HCT116 (cell line): ENCODE results near the gene DGKG. TPM values are rescaled to one million over a fixed set of nuclear protein-coding genes. Genes with fewer than 3 reads are reported as not detected.

Experiments used
- ATAC-seq: fragments of 200-7000 bp; cut with Tn5 transposase; 2 replicates; pipeline ENCODE4 v1.9.1; 2020; ENCODE audit warnings: mild to moderate bottlenecking, moderate library complexity
- BruUV-seq: library from RNA; stranded (reverse); fragments of 400-500 nt; replicated peaks from 2 replicates; lab custom pipeline; 2021; lab: Mats Ljungman, UMichigan
- CTCF ChIA-PET: fragments of 300-600 bp; sonication (Branson Sonifier 250); formaldehyde crosslinking; loops from one replicate; lab custom pipeline; 2021; ENCODE audit warnings: antibody characterized with exemption; lab: Charles Lee
- POLR2A ChIA-PET: fragments of 300-600, 350-600 bp; sonication (Branson Sonifier 250); formaldehyde crosslinking; loops from one replicate; lab custom pipeline; 2021; ENCODE audit warnings: antibody characterized with exemption; lab: Charles Lee
- RAD21 ChIA-PET, 2 experiments: fragments of 300-600 bp; sonication (Branson Sonifier 250); formaldehyde crosslinking; loops; one replicate each; lab custom pipeline; 2023; ENCODE audit warnings: low total read pairs in 2 of 2; ENCODE audit not compliant: uncharacterized antibody in 2 of 2, unreplicated experiment in 2 of 2, low non-redundant PET in 1 of 2; lab: Charles Lee
- DNase-seq: peaks from one replicate; pipeline ENCODE4 v3.0.0-alpha.2; 2010; ENCODE audit warnings: low read depth, low spot score
- H2AFZ ChIP-seq: fragments of 200-600 bp; shearing (Covaris generic), sonication (generic); 2 replicates; pipeline ENCODE4 v1.6.1; 2017; ENCODE audit warnings: low read depth, mixed run types, mixed read lengths, antibody characterized with exemption, low read length; ENCODE audit not compliant: poor library complexity, severe bottlenecking
- H3K27ac ChIP-seq: 2 replicates; pipeline ENCODE4 v1.5.1; 2012; ENCODE audit warnings: low read depth, low read length
- H3K27me3 ChIP-seq: fragments of 200-600 bp; sonication (generic); 2 replicates; pipeline ENCODE4 v1.6.1; 2016; ENCODE audit warnings: mixed run types, low read length, mixed read lengths; ENCODE audit not compliant: insufficient read depth
- H3K36me3 ChIP-seq, 2 experiments: fragments of 200-500 bp in 1 of 2; fragments of 200-600 bp in 1 of 2; sonication (Bioruptor generic) in 1 of 2; sonication (generic) in 1 of 2; 2 replicates each; pipeline versions ENCODE4 v1.5.1 to v1.6.1; 2014 to 2016; ENCODE audit warnings: low read length in 2 of 2, inconsistent platforms in 1 of 2, mixed read lengths in 1 of 2, mixed run types in 1 of 2; ENCODE audit not compliant: insufficient read depth in 2 of 2, control insufficient read depth in 1 of 2
- H3K4me1 ChIP-seq, 2 experiments: fragments of 200-600 bp in 1 of 2; sonication (generic) in 1 of 2; 2 replicates each; pipeline versions ENCODE4 v1.5.1 to v1.6.1; 2012 to 2017; ENCODE audit warnings: low read length in 2 of 2, inconsistent platforms in 1 of 2, mild to moderate bottlenecking in 1 of 2, mixed read lengths in 1 of 2, mixed run types in 1 of 2, moderate library complexity in 1 of 2; ENCODE audit not compliant: insufficient read depth in 2 of 2, control insufficient read depth in 1 of 2
- H3K4me2 ChIP-seq: fragments of 200-600 bp; sonication (generic); 2 replicates; pipeline ENCODE4 v1.6.1; 2017; ENCODE audit warnings: mixed run types, low read length, mixed read lengths
- H3K4me3 ChIP-seq, 2 experiments: fragments of 200-600 bp in 1 of 2; sonication (generic) in 1 of 2; replicated peaks in 1 of 2; 2 replicates each; pipeline ENCODE4 v1.5.1; 2011 to 2016; ENCODE audit warnings: low read length in 2 of 2, control low read depth in 1 of 2, low read depth in 1 of 2, mild to moderate bottlenecking in 1 of 2, mixed read lengths in 1 of 2, mixed run types in 1 of 2
- H3K79me2 ChIP-seq: fragments of 200-600 bp; sonication (generic); 2 replicates; pipeline ENCODE4 v1.6.1; 2017; ENCODE audit warnings: mild to moderate bottlenecking, mixed run types, low read length, moderate library complexity, mixed read lengths; ENCODE audit not compliant: insufficient read depth
- H3K9ac ChIP-seq: fragments of 200-600 bp; sonication (generic); 2 replicates; pipeline ENCODE4 v1.6.1; 2016; ENCODE audit warnings: low read length, mixed read lengths
- H3K9me2 ChIP-seq: fragments of 200-600 bp; sonication (generic), shearing (Covaris generic); 2 replicates; pipeline ENCODE4 v1.6.1; 2017; ENCODE audit warnings: mixed run types, mild to moderate bottlenecking, moderate library complexity; ENCODE audit not compliant: insufficient read depth
- H3K9me3 ChIP-seq, 2 experiments: fragments of 200-500 bp in 1 of 2; fragments of 200-600 bp in 1 of 2; sonication (Bioruptor generic) in 1 of 2; sonication (generic) in 1 of 2; 2 replicates each; pipeline ENCODE4 v1.6.1; 2014 to 2017; ENCODE audit warnings: low read length in 2 of 2, mixed read lengths in 2 of 2, inconsistent platforms in 1 of 2, low read depth in 1 of 2, mild to moderate bottlenecking in 1 of 2, mixed run types in 1 of 2, moderate library complexity in 1 of 2; ENCODE audit not compliant: control insufficient read depth in 1 of 2, insufficient read depth in 1 of 2
- H4K20me1 ChIP-seq: fragments of 200-600 bp; sonication (generic), shearing (Covaris generic); 2 replicates; pipeline ENCODE4 v1.6.1; 2017; ENCODE audit warnings: mixed run types, mild to moderate bottlenecking, moderate library complexity; ENCODE audit not compliant: insufficient read depth
- ATF3 ChIP-seq: IDR thresholded peaks from 2 replicates; pipeline ENCODE4 v1.6.1; 2012
- EGR1 ChIP-seq: IDR thresholded peaks from 2 replicates; pipeline ENCODE4 v1.6.1; 2012; ENCODE audit warnings: low read depth
- FOSL1 ChIP-seq: IDR thresholded peaks from 2 replicates; pipeline ENCODE4 v1.6.1; 2012; ENCODE audit warnings: low read depth
- JUND ChIP-seq: IDR thresholded peaks from 2 replicates; pipeline ENCODE4 v1.6.1; 2012
- REST ChIP-seq: IDR thresholded peaks from 2 replicates; pipeline ENCODE4 v1.6.1; 2012; ENCODE audit warnings: low read depth
- SIN3A ChIP-seq: IDR thresholded peaks from 2 replicates; pipeline ENCODE4 v1.6.1; 2012; ENCODE audit warnings: low read depth
- SP1 ChIP-seq: IDR thresholded peaks from 2 replicates; pipeline ENCODE4 v1.6.1; 2012; ENCODE audit warnings: low read depth
- YY1 ChIP-seq: IDR thresholded peaks from 2 replicates; pipeline ENCODE4 v1.6.1; 2011; ENCODE audit warnings: low read length, low read depth, moderate library complexity, mild to moderate bottlenecking; ENCODE audit not compliant: insufficient replicate concordance; ENCODE audit errors: extremely low read depth
- ZNF274 ChIP-seq: fragments of 200-500 bp; sonication (Bioruptor generic); IDR thresholded peaks from 2 replicates; pipeline ENCODE4 v1.6.1; 2014; ENCODE audit warnings: mild to moderate bottlenecking, low read depth, low read length, inconsistent platforms
- intact Hi-C: fragments of 100-400 bp; cut with micrococcal nuclease; formaldehyde crosslinking; loops from 2 replicates; pipeline ENCODE4 v1.10.0; 2022
- total RNA-seq: library from RNA; stranded (reverse); gene quantifications from one replicate; pipeline ENCODE4 v1.2.1, GENCODE V29; 2021; ENCODE audit not compliant: unreplicated experiment
- TF ChIP-seq, protein P1 (sequence below), 3 experiments: fragments of 200-600 bp in 1 of 3; sonication (generic) in 1 of 3; IDR thresholded peaks in 2 of 3; conservative IDR thresholded peaks in 1 of 3; 2 replicates each; pipeline ENCODE4 v1.5.1; 2012 to 2017; ENCODE audit warnings: low read depth in 2 of 3, low read length in 2 of 3, antibody characterized with exemption in 1 of 3, borderline replicate concordance in 1 of 3, control low read depth in 1 of 3, mild to moderate bottlenecking in 1 of 3, mixed read lengths in 1 of 3, mixed run types in 1 of 3, moderate library complexity in 1 of 3; ENCODE audit not compliant: insufficient read depth in 1 of 3

The DGKG gene
- total RNA-seq, 1 experiment from 2014 or later: 4.8 TPM

DNA sequence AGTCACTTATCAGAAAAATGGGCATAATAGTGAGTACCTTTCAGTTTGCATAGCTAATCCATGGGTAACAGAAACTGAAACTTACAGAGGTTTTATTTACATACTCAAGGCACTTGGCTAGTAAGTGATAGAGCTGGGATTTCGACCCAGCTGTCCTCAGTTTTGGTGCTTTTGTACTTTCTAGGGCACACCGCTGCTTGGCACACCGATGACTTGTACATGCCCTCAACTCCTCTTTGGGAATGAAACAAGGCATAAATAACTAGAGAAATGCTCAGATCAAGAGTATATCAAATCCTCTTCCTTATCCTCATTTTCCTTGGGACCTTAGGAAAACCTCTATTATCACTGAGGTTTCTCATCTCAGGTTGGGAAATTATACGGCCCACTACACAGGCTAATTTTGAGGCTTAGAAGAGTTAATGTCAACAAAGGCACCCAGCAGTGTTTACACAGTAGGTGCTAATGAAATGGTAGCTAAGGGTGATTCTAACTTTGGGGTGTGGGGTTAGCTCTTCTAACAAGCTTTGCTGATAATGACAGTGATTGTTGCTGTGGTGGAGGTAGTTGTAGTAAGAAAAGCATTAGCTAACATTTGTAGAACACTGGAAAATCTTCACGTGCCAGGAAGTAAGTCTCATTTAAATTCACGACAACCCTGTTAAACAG lies 20.3 kb upstream of the DGKG start:
- no peak for ATAC-seq
- ChIA-PET CTCF (no interaction called here), POLR2A (no interaction called here)

More for the DNA sequence above, 20.3 kb upstream of the DGKG start:
- RAD21 ChIA-PET: no interaction called here
- no peaks in the 10 kb centered on the region for H3K36me3 ChIP-seq
- H3K4me1 ChIP-seq: no peaks in the 10 kb centered on the region
- H3K9ac ChIP-seq: no peak overlapping the region
- TF ChIP-seq EGR1 (no peak), JUND (no peak), FOSL1 (no peak), SIN3A (no peak), REST (no peak), SP1 (no peak), ZNF274 (no peak), ATF3 (no peak), YY1 (no peak)
- TF ChIP-seq, protein P1, sequence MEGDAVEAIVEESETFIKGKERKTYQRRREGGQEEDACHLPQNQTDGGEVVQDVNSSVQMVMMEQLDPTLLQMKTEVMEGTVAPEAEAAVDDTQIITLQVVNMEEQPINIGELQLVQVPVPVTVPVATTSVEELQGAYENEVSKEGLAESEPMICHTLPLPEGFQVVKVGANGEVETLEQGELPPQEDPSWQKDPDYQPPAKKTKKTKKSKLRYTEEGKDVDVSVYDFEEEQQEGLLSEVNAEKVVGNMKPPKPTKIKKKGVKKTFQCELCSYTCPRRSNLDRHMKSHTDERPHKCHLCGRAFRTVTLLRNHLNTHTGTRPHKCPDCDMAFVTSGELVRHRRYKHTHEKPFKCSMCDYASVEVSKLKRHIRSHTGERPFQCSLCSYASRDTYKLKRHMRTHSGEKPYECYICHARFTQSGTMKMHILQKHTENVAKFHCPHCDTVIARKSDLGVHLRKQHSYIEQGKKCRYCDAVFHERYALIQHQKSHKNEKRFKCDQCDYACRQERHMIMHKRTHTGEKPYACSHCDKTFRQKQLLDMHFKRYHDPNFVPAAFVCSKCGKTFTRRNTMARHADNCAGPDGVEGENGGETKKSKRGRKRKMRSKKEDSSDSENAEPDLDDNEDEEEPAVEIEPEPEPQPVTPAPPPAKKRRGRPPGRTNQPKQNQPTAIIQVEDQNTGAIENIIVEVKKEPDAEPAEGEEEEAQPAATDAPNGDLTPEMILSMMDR (IDR thresholded peaks at IDR 0.05 in 2 of 3, conservative IDR thresholded peaks at IDR 0.05 in 1 of 3; ENCODE audit: borderline replicate concordance in 1 of 3, insufficient read depth in 1 of 3, low read depth in 2 of 3, low read length in 2 of 3): no peak
- H3K27me3 ChIP-seq: 0 out of 2 replicates have a peak, but pooled peaks cover 7% of the 10 kb centered on the region
- H3K9me2 ChIP-seq: no peaks in the 10 kb centered on the region; the same call in 1 of the 2 replicates
- H3K79me2 ChIP-seq: no peaks in the 10 kb centered on the region
- no peak overlapping the region for H2AFZ ChIP-seq
- no TSS peak for BruUV-seq
- no peaks in the 10 kb centered on the region for H3K9me3 ChIP-seq
- H3K4me3 ChIP-seq: no peak overlapping the region
- no peaks in the 10 kb centered on the region for H4K20me1 ChIP-seq
- H3K4me2 ChIP-seq: no peak overlapping the region
- intact Hi-C loops: no loop called here
- DNase-seq: no peak
- no peak overlapping the region for H3K27ac ChIP-seq
